Central memory CD8-positive, alpha-beta T cell (primary cell): ENCODE measurements around the gene MFRP.

Experiments used
- ATAC-seq: fragments of 150-1000 bp; cut with Tn5 transposase; replicated peaks from 2 replicates; pipeline ENCODE4 v1.10.0; 2022; ENCODE audit warnings: mild to moderate bottlenecking, moderate FRiP score, moderate number of reproducible peaks; ENCODE audit not compliant: poor library complexity, severe bottlenecking; ENCODE audit errors: extremely low read depth
- DNase-seq, 2 donors: peaks; one replicate each; pipeline ENCODE4 v3.0.0; 2021; ENCODE audit warnings: low spot score in 2 of 2
- H3K27ac Mint-ChIP-seq: one replicate; pipeline ENCODE4 v1.8.0; 2022; ENCODE audit warnings: low read depth, mild to moderate bottlenecking, moderate library complexity, mixed read lengths
- H3K27me3 Mint-ChIP-seq: one replicate; pipeline ENCODE4 v1.8.0; 2022; ENCODE audit warnings: mixed read lengths
- H3K36me3 Mint-ChIP-seq: one replicate; pipeline ENCODE4 v1.8.0; 2022; ENCODE audit warnings: mild to moderate bottlenecking, moderate library complexity, mixed read lengths; ENCODE audit not compliant: insufficient read depth
- H3K4me1 Mint-ChIP-seq: one replicate; pipeline ENCODE4 v1.8.0; 2022; ENCODE audit warnings: mixed read lengths
- H3K4me3 Mint-ChIP-seq: one replicate; pipeline ENCODE4 v1.8.0; 2022; ENCODE audit warnings: mild to moderate bottlenecking, moderate library complexity, mixed read lengths
- H3K9me3 Mint-ChIP-seq: one replicate; pipeline ENCODE4 v1.8.0; 2022; ENCODE audit warnings: mixed read lengths

Gene MFRP

DNA sequence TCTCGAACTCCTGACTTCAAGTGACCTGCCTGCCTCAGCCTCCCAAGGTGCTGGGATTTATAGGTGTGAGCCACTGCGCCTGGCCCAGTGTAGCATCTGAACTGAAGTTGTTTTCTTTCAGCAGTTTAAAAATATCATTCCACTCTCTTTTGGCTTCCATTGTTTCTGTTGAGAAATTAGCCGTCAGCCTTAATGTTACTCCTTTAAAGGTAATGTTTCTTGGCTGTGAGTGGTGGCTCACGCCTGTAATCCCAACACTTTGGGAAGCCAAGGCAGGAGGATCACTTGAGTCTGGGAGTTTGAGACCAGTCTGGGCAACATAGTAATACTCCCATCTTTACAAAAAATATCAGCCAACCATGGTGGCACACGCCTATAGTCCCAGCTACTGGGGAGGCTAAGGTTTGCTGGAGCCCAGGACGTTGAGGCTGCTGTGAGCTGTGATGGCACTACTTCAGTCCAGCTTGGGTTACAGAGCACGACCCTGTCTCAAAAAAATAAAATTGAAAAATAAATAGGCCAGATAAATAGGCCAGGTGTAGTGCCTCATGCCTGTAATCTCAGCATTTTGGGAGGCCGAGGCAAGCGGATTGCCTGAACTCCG lies 55.5 kb downstream of the MFRP start:
- no peak overlapping the region for H3K27ac Mint-ChIP-seq
- no peaks in the 10 kb centered on the region for H3K9me3 Mint-ChIP-seq
- H3K36me3 Mint-ChIP-seq: peaks cover 16% of the 10 kb centered on the region
- H3K27me3 Mint-ChIP-seq: no peaks in the 10 kb centered on the region
- H3K4me3 Mint-ChIP-seq: no peak overlapping the region
- ATAC-seq (no peak), DNase-seq (no peak)
- no peaks in the 10 kb centered on the region for H3K4me1 Mint-ChIP-seq
